HG03064 (cell line): Measurements from ENCODE around the gene DPM2.
A peak's percentile ranks its signal among the peaks of the same experiment; 100 is the strongest.

Experiments used
- ATAC-seq: cut with Tn5 transposase; IDR thresholded peaks from one replicate; pipeline ENCODE4 v1.9.1; 2021; ENCODE audit warnings: low read depth; ENCODE audit not compliant: unreplicated experiment

Gene DPM2

DNA sequence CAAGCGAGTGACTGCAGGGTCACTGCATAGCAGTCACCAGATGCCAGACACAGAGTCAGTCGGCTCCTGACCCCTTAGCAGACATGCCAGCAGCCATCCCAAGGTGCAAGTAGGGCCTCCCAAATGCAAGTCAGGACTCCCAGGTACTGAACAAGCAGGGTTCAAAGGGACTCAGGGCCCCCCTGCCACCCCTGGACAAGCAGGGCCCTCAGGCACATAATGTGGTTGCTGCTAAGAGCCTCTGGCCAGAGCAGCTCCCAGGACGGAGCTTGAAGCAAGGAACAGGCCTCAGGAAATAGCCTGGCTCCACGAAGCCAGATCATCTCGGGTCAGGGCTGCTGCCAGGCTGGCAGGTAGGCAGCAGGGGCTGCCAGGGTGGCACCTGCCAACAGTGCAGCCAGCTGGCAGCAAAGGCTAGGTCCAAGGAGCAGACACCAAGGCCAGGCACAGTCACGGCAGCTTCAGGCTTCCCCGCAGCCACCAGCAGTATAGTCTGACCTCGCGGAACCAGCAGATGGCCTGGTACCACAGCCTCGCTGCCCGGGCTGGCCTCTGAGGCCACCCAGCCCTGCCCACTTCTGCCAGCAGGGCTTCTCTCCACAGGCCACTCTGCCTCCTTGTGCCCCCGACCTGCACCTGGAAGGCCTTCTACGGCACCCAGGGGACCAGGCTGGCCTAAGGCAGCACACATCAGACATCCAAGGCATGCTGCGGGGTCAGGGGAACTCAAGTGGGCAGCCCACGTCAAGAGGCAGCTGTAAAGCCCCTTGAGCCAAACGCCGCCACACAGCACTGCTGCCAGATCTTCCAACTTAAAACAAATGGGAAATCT, 35.7 kb upstream of the DPM2 start:
- ATAC-seq = no peak

DNA sequence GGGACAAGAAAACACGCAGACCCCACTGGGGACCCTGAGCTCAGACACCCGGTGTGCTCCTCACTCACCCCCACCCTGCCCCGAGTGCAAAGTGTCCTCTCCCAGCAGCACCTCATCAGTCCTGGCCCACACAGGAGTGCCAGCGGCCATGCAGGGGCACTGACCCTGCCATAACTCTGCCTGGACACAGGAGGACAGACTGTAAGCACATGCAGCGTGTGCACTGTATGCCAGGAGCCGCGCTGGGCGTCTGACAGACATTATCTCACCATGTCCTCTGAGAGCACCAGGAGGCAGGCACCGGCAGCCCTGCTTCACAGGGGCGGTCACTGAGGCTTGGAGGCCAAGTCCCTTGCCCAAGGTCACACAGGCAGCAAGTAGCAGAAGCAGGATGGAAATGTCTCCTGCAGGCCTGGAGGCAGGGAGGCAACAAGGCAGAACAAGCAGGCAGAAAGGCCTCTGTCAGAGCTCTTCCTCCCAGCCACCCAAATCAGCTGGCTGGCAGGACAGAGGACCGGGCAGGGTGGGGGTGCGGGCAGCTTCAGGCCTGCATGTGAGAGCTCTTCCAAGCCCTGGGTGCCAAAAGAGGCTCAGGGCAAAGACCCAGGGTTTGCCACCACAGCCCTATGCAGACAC, 34.7 kb upstream of the DPM2 start:
- no peak for ATAC-seq

DNA sequence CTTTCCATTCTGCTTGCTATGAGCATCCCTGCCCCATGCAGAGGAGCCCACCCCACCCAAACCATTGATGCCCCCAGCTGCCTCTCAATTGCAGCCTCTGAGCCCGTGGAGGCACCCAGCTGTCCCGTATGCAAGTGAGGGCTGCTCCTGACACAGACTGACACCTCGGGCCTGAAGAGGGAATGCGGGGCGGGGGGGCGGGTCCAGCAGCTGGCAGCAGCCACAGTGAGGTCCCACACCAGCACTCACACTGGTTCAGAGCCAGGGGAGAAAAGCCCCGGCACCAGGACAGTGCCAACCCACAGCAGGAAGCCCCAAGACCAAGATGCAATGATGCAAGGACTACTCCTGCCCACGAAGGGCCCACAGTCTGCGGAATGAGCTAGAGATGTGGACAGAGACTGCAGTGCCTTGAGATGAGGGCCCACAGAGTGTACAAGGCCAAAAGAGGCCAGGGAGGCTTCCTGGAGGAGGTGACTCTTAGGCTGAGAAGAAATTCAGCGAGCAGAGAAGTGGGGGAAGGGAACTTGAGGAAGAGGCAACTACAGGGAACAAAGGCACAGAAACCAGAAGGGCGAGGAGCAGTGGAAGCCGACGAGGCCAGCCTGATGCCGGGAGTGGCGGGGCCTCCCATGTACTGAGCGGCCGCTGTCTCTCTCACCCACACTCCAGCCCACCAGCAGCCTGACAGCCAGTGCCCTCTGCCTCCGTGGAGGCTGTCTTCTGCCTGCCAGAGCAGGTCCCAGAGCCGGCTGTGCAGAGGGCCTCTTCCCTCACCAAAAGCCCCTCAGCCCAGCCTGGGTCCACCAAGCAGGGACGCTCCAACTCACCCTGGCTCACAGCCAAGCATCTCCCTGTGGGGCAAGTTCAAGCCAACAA, 33.9 kb upstream of the DPM2 start:
- no peak for ATAC-seq

DNA sequence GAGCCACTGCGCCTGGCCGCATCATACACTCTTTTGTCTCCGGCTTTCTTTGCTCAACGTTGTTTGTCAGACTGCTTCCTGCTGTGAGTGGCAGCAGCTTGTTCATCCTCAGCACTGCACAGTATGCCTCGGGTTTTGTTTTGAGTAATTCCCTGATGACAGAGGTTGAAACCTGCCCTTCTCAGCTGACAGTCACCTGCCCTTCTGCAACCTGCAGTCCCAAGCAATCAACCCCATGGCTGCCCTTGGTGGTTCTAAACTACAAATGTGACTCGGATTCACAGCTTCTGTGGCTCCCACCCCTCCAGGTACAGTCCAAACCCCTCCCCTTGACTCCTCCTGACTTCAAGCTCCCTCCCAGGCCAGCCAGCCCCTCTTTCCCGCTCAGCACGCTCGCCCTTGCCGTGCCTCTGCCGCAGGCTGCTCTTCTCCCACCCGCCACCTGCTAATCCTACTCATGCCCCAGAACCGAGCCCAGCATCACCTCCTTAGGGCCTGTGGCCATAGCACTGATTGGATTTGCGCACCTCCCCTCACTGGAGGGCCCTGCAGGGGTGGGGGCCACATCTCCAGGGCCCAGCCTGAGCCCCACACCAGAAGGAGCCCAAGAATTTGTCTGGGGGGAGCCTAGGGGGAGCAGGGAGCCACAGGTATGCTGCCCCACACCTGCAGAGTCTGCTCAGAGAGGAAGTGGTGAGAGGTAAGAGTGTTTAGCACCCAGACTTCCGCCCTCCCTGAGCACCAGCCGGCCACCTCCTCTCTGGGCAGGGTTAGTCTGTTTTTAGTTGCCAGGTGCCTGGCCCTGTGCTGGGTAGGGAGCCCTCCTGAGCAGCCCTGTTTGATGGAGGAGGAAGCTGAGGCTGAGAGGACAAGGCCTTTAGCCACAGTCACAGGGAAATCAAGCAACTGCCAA, 33.0 kb upstream of the DPM2 start:
- ATAC-seq = peak; percentile 55

DNA sequence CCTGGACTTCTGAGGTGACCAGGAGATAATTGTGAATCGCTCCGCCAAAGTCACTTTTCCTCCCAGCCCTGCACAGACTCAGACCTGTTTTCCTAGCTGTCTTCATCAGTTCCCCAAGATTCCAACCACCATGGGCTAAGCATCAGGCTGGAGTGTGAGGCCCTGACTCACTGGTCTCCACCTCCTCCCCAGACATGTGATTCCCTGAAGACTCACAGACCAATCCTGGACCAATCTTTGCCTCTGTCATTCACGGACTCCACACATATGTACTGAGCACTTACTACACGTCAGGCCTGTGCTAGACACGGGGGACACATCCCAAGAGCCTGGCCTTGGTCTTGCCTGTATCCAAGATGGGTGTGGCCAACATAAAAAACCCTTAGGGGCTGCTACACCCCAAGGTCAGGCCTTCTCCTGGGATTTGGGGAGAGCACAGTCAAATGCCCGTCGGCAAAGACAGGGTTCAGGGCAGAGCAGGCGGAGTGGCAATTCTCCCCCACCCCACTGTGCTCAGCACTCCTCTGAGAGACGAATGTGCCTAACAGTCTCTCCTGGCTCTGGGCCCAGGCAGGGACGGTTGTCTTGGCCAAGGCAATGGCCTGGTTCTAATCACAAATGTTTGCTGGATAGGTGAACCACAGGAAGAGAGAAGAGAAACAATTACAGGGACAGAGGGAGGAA, 31.2 kb upstream of the DPM2 start:
- no peak for ATAC-seq

DNA sequence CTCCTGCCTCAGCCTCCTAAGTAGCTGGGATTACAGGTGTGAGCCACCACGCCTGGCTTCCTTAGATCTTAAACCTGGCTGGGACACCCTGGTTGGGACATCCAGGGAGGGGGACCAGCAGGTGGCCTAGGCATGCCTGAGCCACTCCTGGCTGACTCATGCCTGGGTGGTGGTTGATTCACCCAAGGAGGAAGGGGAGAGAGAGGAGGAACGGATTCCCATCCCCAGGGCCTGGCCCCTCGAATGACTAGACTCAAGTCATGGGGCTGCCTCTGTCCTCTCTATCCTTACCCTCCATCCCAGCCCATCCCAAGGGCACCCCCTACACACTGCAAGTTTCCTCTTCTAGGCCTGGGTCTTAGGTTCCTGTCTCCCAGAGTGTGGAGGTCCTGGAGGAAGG, 30.4 kb upstream of the DPM2 start:
- no peak for ATAC-seq

GRCh38 chr9:127967151-127967809, 29.6 kb upstream of the DPM2 start:
- no peak for ATAC-seq

DNA sequence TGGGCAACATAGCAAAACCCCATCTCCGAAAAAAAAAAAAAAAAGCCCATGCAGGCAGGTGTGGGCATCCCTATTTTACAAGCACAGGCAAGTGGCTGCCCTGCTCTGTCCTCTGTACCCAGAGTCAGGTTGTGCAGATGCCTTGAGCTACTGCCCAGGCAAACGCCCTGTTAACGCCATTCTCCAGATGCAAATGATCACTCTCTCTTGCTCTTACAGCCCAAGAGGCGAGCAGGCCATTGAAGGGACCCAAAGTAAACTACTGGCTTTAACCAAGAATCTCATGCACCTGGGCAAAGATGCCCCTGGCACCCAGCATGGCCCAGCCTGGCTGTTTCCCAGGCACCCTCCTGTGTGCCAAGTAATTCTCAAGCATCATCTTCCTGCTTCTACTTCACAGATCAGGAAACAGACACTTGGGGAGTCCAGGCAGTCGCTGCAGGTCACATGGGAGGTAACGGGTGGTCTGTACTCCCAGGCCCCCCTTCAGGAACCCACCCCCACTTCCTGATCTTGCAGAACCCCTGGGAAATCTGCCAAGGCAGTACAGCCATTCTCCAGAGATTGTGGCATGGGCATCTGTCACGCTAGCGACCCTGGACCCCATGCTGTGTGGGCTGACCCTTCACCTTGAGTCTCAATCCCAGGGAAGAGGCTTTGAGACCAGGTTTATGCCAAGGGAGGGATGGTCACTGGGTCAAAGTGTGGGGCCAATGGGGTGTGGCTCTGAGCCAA, 28.9 kb upstream of the DPM2 start:
- ATAC-seq = no peak

DNA sequence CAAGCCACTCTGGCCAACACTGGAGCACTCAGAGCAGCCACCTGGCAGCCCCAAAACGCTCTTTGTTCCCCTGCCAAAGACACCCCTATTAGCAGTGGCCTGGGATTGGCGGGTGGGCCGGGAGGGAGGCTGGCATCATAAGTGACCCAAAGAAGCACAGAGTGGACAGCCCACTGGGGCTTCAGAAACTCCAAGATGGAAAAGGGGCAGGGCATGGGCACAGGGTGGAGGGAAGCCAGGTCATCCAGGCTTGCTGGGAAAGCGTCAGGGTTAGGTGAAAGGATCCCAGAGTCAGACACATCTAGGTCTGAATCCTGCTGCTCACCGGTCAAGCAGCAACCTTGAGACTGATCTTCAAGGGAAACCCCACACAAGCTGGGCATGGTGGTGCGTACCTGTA, 28.3 kb upstream of the DPM2 start:
- ATAC-seq = no peak

- no peak for ATAC-seq
Measured at GRCh38 chr9:127963359-127964064, 25.9 kb upstream of the DPM2 start.

DNA sequence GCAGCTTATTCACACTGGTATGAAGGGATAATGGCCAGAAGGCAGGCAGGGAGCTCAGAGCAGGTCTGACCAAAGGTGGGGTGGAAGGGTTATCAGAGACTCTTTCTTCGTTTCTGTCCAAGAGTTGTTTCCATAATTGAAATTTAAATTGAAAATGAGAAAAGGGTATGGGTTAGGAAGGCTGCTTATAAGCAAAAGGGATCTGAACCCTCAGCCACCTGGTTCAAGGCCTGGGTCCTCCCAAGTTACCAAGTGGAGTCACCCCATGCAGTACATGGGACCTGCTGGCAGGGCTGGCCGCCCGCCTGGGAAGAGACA, 25.3 kb upstream of the DPM2 start:
- no peak for ATAC-seq

DNA sequence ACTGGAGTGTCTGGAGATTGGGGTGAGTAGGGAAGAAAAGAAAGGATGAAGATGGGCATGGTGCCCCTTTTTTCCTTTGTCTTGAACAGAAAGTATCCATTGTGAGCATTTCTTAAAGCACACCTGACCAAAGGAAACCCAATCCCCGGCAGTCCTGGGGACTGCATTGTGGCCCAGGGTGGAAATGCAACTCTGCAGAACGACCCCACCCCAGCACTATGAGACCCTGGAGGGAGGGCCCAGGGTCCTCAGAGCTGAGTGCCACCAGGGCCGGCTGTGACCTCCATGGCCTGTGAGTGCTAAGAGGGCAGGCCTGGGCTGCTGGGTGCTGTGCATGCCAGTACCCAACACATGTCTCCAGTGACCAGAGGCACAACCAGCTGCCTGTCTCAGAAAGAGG, 24.6 kb upstream of the DPM2 start:
- no peak for ATAC-seq

- ATAC-seq = no peak
Measured at GRCh38 chr9:127961613-127962155, 24.0 kb upstream of the DPM2 start.

GRCh38 chr9:127961155-127961490, 23.5 kb upstream of the DPM2 start:
- ATAC-seq = no peak

- no peak for ATAC-seq
Measured at GRCh38 chr9:127960410-127961154, 22.9 kb upstream of the DPM2 start.

GRCh38 chr9:127959841-127960409, 22.3 kb upstream of the DPM2 start:
- no peak for ATAC-seq

- no peak for ATAC-seq
Measured at GRCh38 chr9:127959398-127959797, 21.7 kb upstream of the DPM2 start.
